ENCODE measurements around the gene LY6G5C.

LY6G5C gene

DNA sequence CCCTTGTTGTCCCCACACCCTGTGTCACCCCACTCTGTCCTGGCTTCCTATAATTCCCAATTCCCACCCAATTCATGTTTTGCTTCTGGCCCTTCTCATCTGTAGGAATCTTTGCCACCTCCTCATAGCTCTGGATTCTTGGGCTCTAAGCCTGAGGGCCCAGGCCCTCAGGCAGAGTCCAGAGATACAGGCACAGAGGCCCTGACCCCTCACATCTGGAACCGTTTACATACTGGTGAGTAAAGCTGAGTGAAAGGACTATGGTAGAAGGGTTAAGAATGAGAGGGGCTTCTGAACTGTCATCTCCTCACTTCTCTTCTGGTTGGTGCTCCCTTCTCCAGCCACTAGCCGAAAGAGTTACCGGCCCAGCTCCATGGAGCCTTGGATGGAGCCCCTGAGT, 46.7 kb downstream of the LY6G5C start:
- Histone ChIP-seq H3K4me2 (ENCODE audit: low read depth, low read length, poor library complexity, severe bottlenecking) (no peak overlapping the region), H3K27ac (ENCODE audit: low read depth, low read length) (no peak overlapping the region), H3K36me3 (ENCODE audit: low read length) (peaks cover 42% of the 10 kb centered on the region), H3K9me2 (replicated peaks; ENCODE audit: insufficient read depth, low read length) (no peaks in the 10 kb centered on the region), H3F3A (ENCODE audit: insufficient read depth) (peaks cover 53% of the 10 kb centered on the region), H4K20me1 (ENCODE audit: low read depth, low read length) (no peaks in the 10 kb centered on the region; the same call in 1 of the 2 replicates), H3K9ac (ENCODE audit: low read length) (no peak overlapping the region), H3K79me2 (ENCODE audit: insufficient read depth, low read length) (0 out of 2 replicates have a peak, but pooled peaks cover 4% of the 10 kb centered on the region), H2AFZ (ENCODE audit: low read depth, low read length, severe bottlenecking) (no peak overlapping the region), H3K27me3 (ENCODE audit: low read length) (no peaks in the 10 kb centered on the region), H3K9me3 (ENCODE audit: insufficient read depth, low read length) (no peaks in the 10 kb centered on the region), H3K4me3 (ENCODE audit: insufficient read depth, low read length, poor library complexity, severe bottlenecking) (no peak overlapping the region)
- no peak for TF ChIP-seq EZH2phosphoT487 (conservative IDR thresholded peaks at IDR 0.05; ENCODE audit: low read length)
- TF ChIP-seq, protein P1, sequence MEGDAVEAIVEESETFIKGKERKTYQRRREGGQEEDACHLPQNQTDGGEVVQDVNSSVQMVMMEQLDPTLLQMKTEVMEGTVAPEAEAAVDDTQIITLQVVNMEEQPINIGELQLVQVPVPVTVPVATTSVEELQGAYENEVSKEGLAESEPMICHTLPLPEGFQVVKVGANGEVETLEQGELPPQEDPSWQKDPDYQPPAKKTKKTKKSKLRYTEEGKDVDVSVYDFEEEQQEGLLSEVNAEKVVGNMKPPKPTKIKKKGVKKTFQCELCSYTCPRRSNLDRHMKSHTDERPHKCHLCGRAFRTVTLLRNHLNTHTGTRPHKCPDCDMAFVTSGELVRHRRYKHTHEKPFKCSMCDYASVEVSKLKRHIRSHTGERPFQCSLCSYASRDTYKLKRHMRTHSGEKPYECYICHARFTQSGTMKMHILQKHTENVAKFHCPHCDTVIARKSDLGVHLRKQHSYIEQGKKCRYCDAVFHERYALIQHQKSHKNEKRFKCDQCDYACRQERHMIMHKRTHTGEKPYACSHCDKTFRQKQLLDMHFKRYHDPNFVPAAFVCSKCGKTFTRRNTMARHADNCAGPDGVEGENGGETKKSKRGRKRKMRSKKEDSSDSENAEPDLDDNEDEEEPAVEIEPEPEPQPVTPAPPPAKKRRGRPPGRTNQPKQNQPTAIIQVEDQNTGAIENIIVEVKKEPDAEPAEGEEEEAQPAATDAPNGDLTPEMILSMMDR (IDR thresholded peaks at IDR 0.05; ENCODE audit: insufficient read depth, low read length, poor library complexity, severe bottlenecking), result no peak

DNA sequence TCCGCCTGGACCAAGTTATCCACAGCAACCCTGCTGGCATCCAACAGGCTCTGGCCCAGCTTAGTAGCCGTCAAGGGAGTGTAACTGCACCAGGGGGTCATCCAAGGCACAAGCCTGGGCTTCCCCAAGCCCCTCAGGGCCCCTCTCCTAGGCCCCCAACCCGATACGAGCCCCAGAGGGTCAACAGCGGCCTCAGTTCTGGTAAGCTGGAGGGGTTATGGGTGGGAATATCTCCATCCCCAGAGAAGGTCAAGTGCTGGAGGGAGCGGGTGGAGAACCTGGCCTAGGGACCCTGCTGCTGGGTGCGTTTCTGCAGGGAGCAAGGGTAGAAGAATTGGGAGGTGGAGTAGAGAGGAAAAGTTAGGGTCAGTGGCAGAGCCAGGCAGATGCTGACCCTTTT, 47.4 kb downstream of the LY6G5C start:
- no peak overlapping the region for H3K9ac ChIP-seq (ENCODE audit: low read length)
- no peak for TF ChIP-seq EZH2phosphoT487 (conservative IDR thresholded peaks at IDR 0.05; ENCODE audit: low read length)
- TF ChIP-seq, protein P1 (IDR thresholded peaks at IDR 0.05; ENCODE audit: insufficient read depth, low read length, poor library complexity, severe bottlenecking), result no peak
- no peak overlapping the region for H2AFZ ChIP-seq (ENCODE audit: low read depth, low read length, severe bottlenecking)
- H3K4me3 ChIP-seq (ENCODE audit: insufficient read depth, low read length, poor library complexity, severe bottlenecking), result no peak overlapping the region
- no peaks in the 10 kb centered on the region for H3K9me2 ChIP-seq (replicated peaks; ENCODE audit: insufficient read depth, low read length)
- 0 out of 2 replicates have a peak, but pooled peaks cover 4% of the 10 kb centered on the region for H3K79me2 ChIP-seq (ENCODE audit: insufficient read depth, low read length)
- no peak overlapping the region for H3K4me2 ChIP-seq (ENCODE audit: low read depth, low read length, poor library complexity, severe bottlenecking)
- H3K36me3 ChIP-seq (ENCODE audit: low read length), result peaks cover 48% of the 10 kb centered on the region
- H4K20me1 ChIP-seq (ENCODE audit: low read depth, low read length), result no peaks in the 10 kb centered on the region; the same call in 1 of the 2 replicates
- H3F3A ChIP-seq (ENCODE audit: insufficient read depth), result peaks cover 46% of the 10 kb centered on the region
- H3K9me3 ChIP-seq (ENCODE audit: insufficient read depth, low read length), result no peaks in the 10 kb centered on the region
- H3K27ac ChIP-seq (ENCODE audit: low read depth, low read length), result no peak overlapping the region
- no peaks in the 10 kb centered on the region for H3K27me3 ChIP-seq (ENCODE audit: low read length)

DNA sequence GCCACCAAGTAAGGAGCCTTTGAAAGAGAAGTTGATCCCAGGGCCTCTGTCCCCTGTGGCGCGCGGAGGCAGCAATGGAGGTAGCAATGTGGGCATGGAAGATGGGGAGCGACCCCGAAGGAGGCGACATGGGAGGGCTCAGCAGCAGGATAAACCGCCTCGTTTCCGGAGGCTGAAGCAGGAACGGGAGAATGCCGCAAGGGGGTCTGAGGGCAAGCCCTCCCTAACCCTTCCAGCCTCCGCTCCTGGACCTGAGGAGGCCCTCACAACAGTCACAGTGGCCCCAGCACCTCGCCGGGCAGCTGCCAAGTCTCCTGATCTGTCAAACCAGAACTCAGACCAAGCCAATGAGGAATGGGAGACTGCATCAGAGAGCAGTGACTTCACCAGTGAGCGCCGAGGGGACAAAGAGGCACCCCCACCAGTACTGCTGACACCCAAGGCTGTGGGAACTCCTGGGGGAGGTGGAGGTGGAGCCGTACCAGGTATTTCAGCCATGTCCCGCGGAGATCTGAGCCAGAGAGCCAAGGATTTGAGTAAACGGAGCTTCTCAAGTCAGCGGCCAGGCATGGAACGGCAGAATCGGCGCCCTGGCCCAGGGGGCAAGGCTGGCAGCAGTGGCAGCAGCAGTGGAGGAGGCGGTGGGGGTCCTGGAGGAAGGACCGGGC, 48.5 kb downstream of the LY6G5C start:
- H3K27ac ChIP-seq (ENCODE audit: low read depth, low read length), result no peak overlapping the region
- H3K27me3 ChIP-seq (ENCODE audit: low read length), result no peaks in the 10 kb centered on the region
- H3F3A ChIP-seq (ENCODE audit: insufficient read depth), result peaks cover 37% of the 10 kb centered on the region
- H3K79me2 ChIP-seq (ENCODE audit: insufficient read depth, low read length), result 0 out of 2 replicates have a peak, but pooled peaks cover 5% of the 10 kb centered on the region
- no peaks in the 10 kb centered on the region for H3K9me2 ChIP-seq (replicated peaks; ENCODE audit: insufficient read depth, low read length)
- H3K4me2 ChIP-seq (ENCODE audit: low read depth, low read length, poor library complexity, severe bottlenecking), result no peak overlapping the region
- no peaks in the 10 kb centered on the region; the same call in 1 of the 2 replicates for H4K20me1 ChIP-seq (ENCODE audit: low read depth, low read length)
- peaks cover 51% of the 10 kb centered on the region for H3K36me3 ChIP-seq (ENCODE audit: low read length)
- no peak overlapping the region for H3K9ac ChIP-seq (ENCODE audit: low read length)
- no peak overlapping the region for H3K4me3 ChIP-seq (ENCODE audit: insufficient read depth, low read length, poor library complexity, severe bottlenecking)
- H3K9me3 ChIP-seq (ENCODE audit: insufficient read depth, low read length), result no peaks in the 10 kb centered on the region
- no peak for TF ChIP-seq EZH2phosphoT487 (conservative IDR thresholded peaks at IDR 0.05; ENCODE audit: low read length)
- TF ChIP-seq, protein P1 (IDR thresholded peaks at IDR 0.05; ENCODE audit: insufficient read depth, low read length, poor library complexity, severe bottlenecking), result no peak
- no peak overlapping the region for H2AFZ ChIP-seq (ENCODE audit: low read depth, low read length, severe bottlenecking)

Measured in SU-DHL-6 (cell line).